Measurements from ENCODE around the gene EML4.
"Not testable (repeated sequence)": the region's sequence is repeated elsewhere in the genome, so short reads cannot be mapped to it uniquely, and the experiment has no call there.

Gene EML4

DNA sequence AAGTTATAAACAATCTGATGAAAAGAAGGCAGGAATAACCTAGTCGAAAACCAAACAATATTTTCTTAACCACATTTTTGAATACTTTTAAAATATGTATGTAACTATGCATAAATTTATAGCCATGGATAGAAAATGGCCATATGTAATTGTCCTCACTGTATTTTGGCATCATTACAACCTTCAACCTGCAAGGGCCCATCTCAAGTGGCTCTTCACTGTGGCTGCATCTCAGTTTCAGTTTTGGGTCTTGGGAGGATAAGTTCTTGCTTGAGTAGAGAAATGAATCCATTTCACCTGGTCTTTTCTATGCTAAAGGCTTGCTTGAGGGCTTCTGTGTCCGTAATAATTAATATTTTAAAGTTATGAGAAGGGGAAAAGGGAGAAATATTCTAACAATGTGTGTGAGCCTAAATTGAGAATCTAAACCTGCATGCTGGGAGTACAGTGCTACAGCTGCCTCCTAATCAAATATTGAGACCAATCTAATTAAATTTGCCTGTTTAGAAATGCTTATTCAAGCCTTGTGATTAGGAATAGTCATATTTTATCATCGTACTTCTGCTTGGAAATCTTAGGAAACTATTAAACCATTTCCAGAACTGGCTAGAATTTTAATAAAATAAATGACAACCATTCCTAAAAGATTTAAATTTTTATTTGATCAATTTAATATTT is 92.5 kb downstream of the EML4 start:
- no peak for DNase-seq (ENCODE audit: low spot score)

DNA sequence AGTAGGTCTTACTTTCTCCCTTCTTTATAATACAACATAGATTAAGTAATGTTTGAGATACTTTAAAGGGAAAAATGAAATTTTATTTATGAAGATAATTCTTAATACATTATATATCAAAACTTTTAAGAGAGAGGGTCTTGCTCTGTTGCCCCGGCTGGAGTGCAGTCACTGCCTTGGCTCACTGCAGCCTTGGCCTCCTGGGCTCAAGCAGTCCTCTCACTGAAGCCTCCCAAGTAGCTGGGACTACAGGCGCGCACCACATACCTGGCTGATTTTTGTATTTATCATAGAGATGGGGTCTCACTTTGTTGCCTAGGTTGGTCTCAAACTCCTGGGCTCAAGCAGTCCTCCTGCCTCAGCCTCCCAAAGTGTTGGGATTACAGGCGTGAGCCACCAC is 97.1 kb downstream of the EML4 start:
- no peak for DNase-seq (ENCODE audit: low spot score)

DNA sequence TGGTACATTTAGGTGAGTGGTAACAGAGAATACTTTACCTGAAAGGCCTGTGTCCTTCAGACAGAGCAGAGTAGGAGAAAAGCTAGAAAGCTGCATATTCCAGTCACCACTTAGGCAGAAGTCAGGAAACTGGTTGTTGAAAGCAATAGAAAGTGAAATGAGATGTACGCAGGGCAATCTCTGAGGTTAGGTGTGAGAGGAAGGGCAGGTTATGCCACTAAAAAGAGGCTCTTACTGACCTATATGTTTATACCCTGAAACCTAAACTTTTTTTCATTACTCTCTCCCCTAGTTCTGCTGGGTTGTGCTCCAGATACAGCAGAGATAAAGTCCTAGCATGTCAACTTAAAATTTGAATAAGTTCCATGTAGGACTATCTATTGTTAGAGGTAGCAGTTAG is 98.4 kb downstream of the EML4 start:
- no peak for DNase-seq (ENCODE audit: low spot score)

DNA sequence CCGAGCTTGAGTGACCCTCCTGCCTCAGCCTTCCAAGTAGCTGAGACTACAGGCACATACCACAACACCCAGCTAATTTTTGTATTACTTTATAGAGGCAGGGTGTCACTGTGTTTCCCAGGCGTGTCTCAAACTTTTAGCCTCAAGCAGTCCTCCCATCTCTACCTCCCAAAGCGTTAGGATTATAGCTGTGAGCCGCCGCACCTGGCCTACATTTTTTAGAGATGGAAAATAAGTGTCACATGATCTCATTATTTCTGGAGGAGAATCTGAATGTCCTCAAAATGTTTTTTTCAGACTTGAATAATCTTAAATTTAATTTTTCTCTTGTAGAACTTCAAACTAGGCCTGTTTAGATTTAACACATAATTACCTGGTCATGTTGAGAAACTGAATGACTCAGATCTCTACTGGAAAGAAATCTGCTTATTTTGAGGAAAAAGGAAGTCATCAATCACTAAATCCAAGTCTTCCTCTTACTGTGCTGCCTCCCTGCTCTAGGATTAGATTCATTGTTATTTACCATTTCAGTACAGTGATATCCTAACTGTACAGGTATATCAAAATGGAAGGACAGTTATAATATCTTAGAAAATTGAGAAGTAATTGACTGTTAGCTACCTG is 99.5 kb downstream of the EML4 start:
- no peak for DNase-seq (ENCODE audit: low spot score)

- no peak for DNase-seq (ENCODE audit: low spot score)
Measured at GRCh38 chr2:42270757-42271156, 101.6 kb downstream of the EML4 start.

DNA sequence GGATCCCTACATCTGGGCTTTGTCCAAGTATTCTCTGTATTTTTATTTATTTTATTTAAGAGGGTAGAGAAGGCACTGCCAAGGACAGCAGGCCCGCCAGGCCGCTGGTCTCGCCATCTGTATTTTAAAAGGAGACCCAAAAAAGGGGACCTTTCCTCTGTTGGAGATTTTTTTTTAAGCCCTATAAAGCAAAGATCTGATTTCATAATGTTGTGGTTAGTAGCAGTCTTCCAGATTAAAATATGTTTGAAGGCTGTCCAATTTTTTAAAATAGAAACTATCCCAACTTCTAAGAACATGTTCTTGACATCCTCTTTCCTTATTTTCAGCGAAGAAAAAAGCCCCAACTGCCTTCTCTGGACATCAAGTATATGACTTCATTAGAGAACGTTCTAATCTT is 102.1 kb downstream of the EML4 start:
- DNase-seq (ENCODE audit: low spot score): not testable (repeated sequence)

- no peak for DNase-seq (ENCODE audit: low spot score)
Measured at GRCh38 chr2:42274863-42275262, 105.7 kb downstream of the EML4 start.

GRCh38 chr2:42281416-42282081 is 112.4 kb downstream of the EML4 start:
- DNase-seq (ENCODE audit: low spot score): no peak

- no peak for DNase-seq (ENCODE audit: low spot score)
Measured at GRCh38 chr2:42284019-42284418, 114.9 kb downstream of the EML4 start.

DNA sequence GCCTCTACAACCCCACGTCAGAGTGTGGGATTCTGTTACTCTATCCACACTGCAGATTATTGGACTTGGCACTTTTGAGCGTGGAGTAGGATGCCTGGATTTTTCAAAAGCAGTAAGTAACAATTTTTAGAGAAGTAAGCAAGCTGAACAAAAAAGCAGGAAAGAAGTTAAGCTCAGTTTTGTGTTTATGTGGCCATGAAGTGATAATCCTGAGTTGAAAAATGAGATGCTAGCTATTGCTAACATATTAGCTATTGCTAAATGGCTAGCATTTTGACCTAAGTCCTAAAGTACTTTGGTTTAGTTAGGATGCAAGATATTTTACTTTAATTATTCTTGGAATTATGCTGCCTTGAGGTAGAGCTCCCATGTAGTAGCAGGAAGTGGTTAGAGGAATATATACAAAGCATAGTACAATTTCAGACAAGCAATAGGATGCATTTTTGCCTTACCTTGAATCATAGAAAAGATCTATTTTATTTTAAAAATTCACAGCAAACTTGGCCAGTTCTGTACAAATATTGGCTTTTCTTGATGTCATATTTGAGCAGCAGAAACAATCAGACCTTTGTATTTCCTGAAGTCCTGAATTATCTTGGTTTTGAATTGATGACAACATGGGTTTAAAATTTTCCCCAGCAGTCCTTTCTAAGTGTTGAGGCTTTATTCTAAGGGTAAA is 117.3 kb downstream of the EML4 start:
- no peak for DNase-seq (ENCODE audit: low spot score)

DNA sequence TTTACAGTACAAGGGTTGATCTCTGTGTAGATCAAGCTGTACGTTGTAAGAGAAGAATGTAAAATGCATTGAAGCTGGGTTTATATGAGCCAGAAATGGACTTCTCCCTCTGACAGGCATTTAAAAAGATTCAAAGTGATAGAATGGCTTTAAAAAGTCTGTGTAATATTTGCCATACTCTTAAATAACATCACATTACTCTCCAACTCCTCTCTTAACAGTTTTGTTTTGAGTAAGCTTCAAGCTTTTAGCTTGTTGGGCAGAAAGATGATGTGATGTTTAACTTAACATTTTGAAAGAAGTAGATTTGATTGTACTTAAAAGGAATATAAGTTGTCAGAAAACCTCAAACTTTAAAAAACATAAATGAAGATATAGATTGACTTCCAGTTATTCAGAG is 119.7 kb downstream of the EML4 start:
- DNase-seq (ENCODE audit: low spot score): no peak

DNA sequence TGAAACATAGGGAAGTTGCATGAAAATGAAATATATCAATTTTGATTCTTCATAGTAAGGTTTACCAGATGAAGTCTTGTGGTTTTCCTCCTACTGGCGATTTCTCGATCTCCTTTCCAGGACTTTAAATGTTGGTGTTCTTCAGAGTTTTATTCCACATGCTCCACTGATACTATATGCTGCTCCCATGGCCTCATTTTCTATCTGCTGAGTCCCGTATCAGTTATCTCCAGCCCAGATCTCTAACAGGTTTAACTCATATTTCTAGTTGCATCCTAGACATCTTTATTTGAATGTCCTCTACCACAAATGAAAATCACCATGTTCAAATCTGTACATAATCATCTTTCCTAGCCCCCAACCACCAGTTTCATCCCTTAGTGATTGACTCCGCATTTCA is 120.1 kb downstream of the EML4 start:
- no peak for DNase-seq (ENCODE audit: low spot score)

- DNase-seq (ENCODE audit: low spot score): no peak
Measured at GRCh38 chr2:42290005-42290404, 120.9 kb downstream of the EML4 start.

- no peak for DNase-seq (ENCODE audit: low spot score)
Measured at GRCh38 chr2:42293019-42293418, 123.9 kb downstream of the EML4 start.

GRCh38 chr2:42296226-42296625 is 127.1 kb downstream of the EML4 start:
- peak; percentile 67 for DNase-seq (ENCODE audit: low spot score)

GRCh38 chr2:42297322-42297936 is 128.3 kb downstream of the EML4 start:
- peak; percentile 71 for DNase-seq (ENCODE audit: low spot score)

DNA sequence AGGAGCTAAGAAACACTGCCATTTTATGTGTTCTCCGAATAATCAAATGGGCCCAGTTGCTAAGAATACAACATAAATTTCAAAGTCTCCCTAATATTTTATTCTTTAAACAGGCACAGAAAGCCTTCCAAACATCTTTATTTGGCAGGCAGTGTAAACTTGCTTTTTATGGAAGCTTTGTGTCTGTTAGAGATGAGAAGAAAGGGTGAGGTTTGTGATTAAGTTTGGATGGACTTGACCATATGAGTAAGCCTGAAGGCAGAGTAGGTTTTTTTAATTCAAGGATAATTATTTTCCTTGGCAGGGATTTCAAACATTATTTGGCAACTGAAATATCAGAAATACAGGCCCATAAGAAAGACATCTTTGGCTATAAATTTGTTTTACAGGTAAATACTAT is 129.0 kb downstream of the EML4 start:
- no peak for DNase-seq (ENCODE audit: low spot score)

GRCh38 chr2:42298996-42299754 is 130.0 kb downstream of the EML4 start:
- no peak for DNase-seq (ENCODE audit: low spot score)

DNA sequence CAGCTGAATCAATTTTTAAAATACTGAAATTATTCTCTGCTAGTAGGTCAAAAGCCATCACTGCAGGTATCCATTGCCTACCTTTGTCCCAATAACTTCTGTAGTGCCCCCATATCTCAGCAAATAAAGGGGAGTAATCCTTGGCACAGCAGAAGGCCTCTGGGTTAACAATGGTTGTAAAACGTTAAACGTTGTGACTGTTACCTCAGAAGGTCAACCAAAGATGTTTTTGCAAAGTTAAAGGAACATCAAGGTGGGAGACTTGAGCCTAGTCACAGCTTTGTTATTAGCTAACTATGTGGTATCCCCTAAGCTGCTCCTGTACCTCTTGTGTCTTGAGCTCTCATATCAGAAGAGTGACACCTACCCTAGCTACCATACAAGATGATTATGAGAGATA is 131.4 kb downstream of the EML4 start:
- DNase-seq (ENCODE audit: low spot score): no peak

DNA sequence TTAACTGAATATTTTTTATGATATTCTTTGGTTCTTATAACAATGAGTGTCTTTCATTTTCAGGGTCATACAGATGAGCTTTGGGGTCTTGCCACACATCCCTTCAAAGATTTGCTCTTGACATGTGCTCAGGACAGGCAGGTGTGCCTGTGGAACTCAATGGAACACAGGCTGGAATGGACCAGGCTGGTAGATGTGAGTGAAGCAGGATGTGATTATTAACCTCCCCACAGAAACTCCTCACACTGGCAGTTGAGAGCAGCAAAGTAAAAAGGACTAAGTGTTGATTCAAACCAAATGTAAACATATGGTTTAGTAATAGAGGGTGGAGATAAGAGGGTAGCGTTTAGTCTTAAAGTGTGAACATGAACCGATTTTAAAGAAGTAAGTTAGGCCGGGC is 134.1 kb downstream of the EML4 start:
- no peak for DNase-seq (ENCODE audit: low spot score)

- no peak for DNase-seq (ENCODE audit: low spot score)
Measured at GRCh38 chr2:42304059-42304713, 135.0 kb downstream of the EML4 start.
